ENCODE data around the gene GLIS1.

Gene GLIS1

GRCh38 chr1:53506355-53507050 lies 232.5 kb downstream of the GLIS1 start:
- no peak overlapping the region for H3K4me3 ChIP-seq (ENCODE audit: low read length)
- TF ChIP-seq CTCF (conservative IDR thresholded peaks at IDR 0.05; ENCODE audit: low read depth, low read length), result no peak
- DNase-seq (ENCODE audit: low read depth), result no peak

GRCh38 chr1:53505891-53506290 lies 233.1 kb downstream of the GLIS1 start:
- DNase-seq (ENCODE audit: low read depth), result no peak
- no peak for TF ChIP-seq CTCF (conservative IDR thresholded peaks at IDR 0.05; ENCODE audit: low read depth, low read length)
- H3K4me3 ChIP-seq (ENCODE audit: low read length), result no peak overlapping the region

- no peak for TF ChIP-seq CTCF (conservative IDR thresholded peaks at IDR 0.05; ENCODE audit: low read depth, low read length)
- H3K4me3 ChIP-seq (ENCODE audit: low read length), result no peak overlapping the region
- DNase-seq (ENCODE audit: low read depth), result no peak
Measured at GRCh38 chr1:53505401-53505800, 233.6 kb downstream of the GLIS1 start.

- DNase-seq (ENCODE audit: low read depth), result no peak
- no peak overlapping the region for H3K4me3 ChIP-seq (ENCODE audit: low read length)
- TF ChIP-seq CTCF (conservative IDR thresholded peaks at IDR 0.05; ENCODE audit: low read depth, low read length), result no peak
Measured at GRCh38 chr1:53504901-53505300, 234.1 kb downstream of the GLIS1 start.

GRCh38 chr1:53503433-53504217 lies 235.3 kb downstream of the GLIS1 start:
- no peak overlapping the region for H3K4me3 ChIP-seq (ENCODE audit: low read length)
- TF ChIP-seq CTCF (conservative IDR thresholded peaks at IDR 0.05; ENCODE audit: low read depth, low read length), result no peak
- no peak for DNase-seq (ENCODE audit: low read depth)

- TF ChIP-seq CTCF (conservative IDR thresholded peaks at IDR 0.05; ENCODE audit: low read depth, low read length), result no peak
- no peak overlapping the region for H3K4me3 ChIP-seq (ENCODE audit: low read length)
- DNase-seq (ENCODE audit: low read depth), result no peak
Measured at GRCh38 chr1:53502641-53503432, 236.1 kb downstream of the GLIS1 start.

All from retinal pigment epithelial cell (primary cell).